Endometrium (tissue), 2 donors: Measurements from ENCODE around the gene NDNF.

Experiments
- FAIRE-seq: peaks from 2 replicates; lab custom pipeline; 2012; peaks lifted over from hg19 to GRCh38; lab: Jason Lieb, UNC
- donor health status: control.
- donor health status: control.

Gene NDNF

DNA sequence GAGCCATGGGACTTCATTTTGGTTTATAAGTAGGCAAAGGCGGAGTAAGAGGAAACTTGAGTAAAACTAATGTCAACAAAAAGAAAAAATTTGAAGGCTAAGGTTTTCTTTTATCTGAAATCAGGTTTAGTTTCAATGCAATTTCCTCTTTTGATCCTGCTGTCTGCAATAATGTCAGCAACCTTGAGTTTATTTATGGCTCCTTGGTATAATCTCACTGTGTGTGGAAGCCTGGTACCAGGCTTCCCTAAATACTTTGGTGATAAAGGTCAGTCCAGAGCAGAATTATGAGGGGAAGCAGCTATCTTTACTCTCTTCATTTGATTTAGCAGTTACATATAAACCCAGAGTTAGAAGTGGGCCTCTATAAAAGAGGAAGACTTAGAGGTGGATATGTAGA is 57.8 kb downstream of the NDNF start:
- FAIRE-seq: no peak

- FAIRE-seq: no peak
Measured at GRCh38 chr4:121011780-121012340, 60.5 kb downstream of the NDNF start.

- FAIRE-seq: no peak
Measured at GRCh38 chr4:121011138-121011537, 61.2 kb downstream of the NDNF start.

GRCh38 chr4:121009578-121010478 is 62.5 kb downstream of the NDNF start:
- no peak for FAIRE-seq

- FAIRE-seq: no peak
Measured at GRCh38 chr4:121007660-121008059, 64.7 kb downstream of the NDNF start.

DNA sequence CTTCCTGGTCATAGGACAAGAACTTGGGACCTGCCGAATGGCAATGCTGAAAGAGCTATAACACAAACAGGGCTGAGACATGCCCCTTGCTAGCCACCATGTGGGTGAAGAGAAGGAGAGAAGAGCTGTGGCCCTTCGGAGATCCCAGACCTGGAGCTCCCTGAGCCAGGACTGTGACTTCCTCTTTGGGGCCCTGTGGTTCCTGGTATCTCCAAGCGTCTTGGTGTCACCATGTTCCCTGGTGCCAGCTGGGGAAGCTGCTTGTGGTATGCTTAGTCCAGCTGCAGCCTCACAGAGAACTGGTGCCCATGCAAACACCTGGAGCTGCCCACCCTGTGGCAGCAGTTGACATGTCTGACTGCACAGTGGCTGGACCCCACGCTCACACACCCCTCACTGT is 68.5 kb downstream of the NDNF start:
- FAIRE-seq: no peak

GRCh38 chr4:120995266-120996010 is 76.9 kb downstream of the NDNF start:
- FAIRE-seq: no peak

- no peak for FAIRE-seq
Measured at GRCh38 chr4:120994521-120994920, 77.8 kb downstream of the NDNF start.

DNA sequence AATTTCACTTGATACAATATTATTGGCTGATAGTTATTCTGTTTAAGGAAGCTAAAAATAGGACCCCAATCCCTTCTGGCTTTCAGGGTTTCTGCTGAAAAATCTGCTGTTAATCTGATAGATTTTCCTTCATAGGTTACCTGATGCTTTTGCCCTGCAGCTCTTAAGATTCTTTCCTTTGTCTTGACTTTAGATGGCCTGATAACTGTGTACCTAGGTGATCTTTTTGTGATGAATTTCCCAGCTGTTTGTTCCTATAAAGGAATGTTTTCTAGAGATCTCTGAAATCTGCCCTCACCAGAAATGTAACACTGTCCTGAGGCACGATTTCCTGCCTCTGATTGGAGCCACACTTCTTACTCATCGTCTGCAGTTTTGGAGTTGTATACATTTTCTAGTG is 80.5 kb downstream of the NDNF start:
- FAIRE-seq: no peak

DNA sequence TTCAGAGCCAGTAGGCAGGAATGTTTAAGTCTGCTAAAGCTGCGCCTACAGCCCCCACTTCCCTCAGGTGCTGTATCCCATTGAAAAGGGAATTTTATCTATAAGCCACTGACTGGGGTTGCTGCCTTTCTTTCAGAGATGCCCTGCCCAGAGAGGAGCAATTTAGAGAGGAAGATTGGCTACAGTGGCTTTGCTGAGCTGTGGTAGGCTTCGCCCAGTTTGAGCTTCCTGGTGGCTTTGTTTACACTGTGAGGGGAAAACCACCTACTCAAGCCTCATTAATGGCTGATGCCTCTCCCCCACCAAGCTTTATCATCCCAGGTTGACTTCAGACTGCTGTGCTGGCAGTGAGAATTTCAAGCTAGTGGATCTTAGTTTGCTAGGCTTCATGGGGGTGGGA is 82.1 kb downstream of the NDNF start:
- FAIRE-seq: no peak
